Lower lobe of right lung (tissue), 2 donors: ENCODE data around the gene PEX14. TPM values are rescaled to one million over a fixed set of nuclear protein-coding genes. Genes with fewer than 3 reads are reported as not detected.

Source experiments
- ATAC-seq, 2 donors: fragments of 200-7000 bp; cut with Tn5 transposase; one replicate each; pipeline ENCODE4 v1.9.1; 2020 to 2022; ENCODE audit warnings: mild to moderate bottlenecking in 2 of 2, moderate library complexity in 2 of 2
- DNase-seq: peaks from one replicate; pipeline ENCODE4 v3.0.0-alpha.2; 2020
- H3K27ac ChIP-seq: fragments of 200-600 bp; one replicate; pipeline ENCODE4 v1.8.0; 2022
- H3K27me3 ChIP-seq: fragments of 200-600 bp; one replicate; pipeline ENCODE4 v1.8.0; 2022; ENCODE audit warnings: low read depth
- H3K36me3 ChIP-seq: fragments of 200-600 bp; one replicate; pipeline ENCODE4 v1.8.0; 2022; ENCODE audit warnings: mild to moderate bottlenecking
- H3K4me1 ChIP-seq: fragments of 200-600 bp; one replicate; pipeline ENCODE4 v1.8.0; 2022
- H3K4me3 ChIP-seq: fragments of 200-600 bp; one replicate; pipeline ENCODE4 v1.8.0; 2022; ENCODE audit warnings: mild to moderate bottlenecking
- H3K9me3 ChIP-seq: fragments of 200-600 bp; one replicate; pipeline ENCODE4 v1.8.0; 2022
- CTCF ChIP-seq: fragments of 200-600 bp; IDR thresholded peaks from one replicate; pipeline ENCODE4 v1.8.0; 2022; ENCODE audit warnings: antibody characterized with exemption, mild to moderate bottlenecking
- intact Hi-C: fragments of 100-400 bp; cut with DNase I; formaldehyde crosslinking; loops from one replicate; pipeline ENCODE4 v1.11.0; 2022
- total RNA-seq: library from RNA; stranded (reverse); fragmentation: NEBNext Ultra II Directional; extraction: Animal tissue kit (Norgen Biotek cat#: 25700); gene quantifications from one replicate; pipeline ENCODE4 v1.2.1, GENCODE V29; 2021
- donor health status: DM: no; HTN: yes; CAD: no; lungs with severe emphysema.

Gene PEX14
- total RNA-seq, 1 donor from 2014 or later, result 27.9 TPM

- Histone ChIP-seq H3K9me3 (no peaks in the 10 kb centered on the region), H3K4me1 (peaks cover 17% of the 10 kb centered on the region), H3K4me3 (peak within 1 kb of the TSS; percentile 87), H3K36me3 (no peaks in the 10 kb centered on the region), H3K27me3 (no peaks in the 10 kb centered on the region), H3K27ac (peak within 1 kb of the TSS; percentile 70)
- TF ChIP-seq CTCF, result peak; percentile 96
- intact Hi-C loops, result no loop called here
- DNase-seq (peak; percentile 93), ATAC-seq (peak; percentile 97)
Observed at GRCh38 chr1:10430216-10431069, 44.3 kb upstream of the PEX14 start, which contains the start of gene CENPS. TSS of gene CENPS (plus strand) at chr1:10430433. CDS start at chr1:10430518, 85 bp downstream.

- ATAC-seq, result no peak
- Histone ChIP-seq H3K27me3 (no peaks in the 10 kb centered on the region), H3K4me3 (peak overlapping the region; percentile 87), H3K27ac (peak overlapping the region; percentile 70), H3K4me1 (peaks cover 17% of the 10 kb centered on the region), H3K9me3 (no peaks in the 10 kb centered on the region), H3K36me3 (no peaks in the 10 kb centered on the region)
- TF ChIP-seq CTCF, result no peak
- DNase-seq, result no peak
- intact Hi-C loops, result no loop called here
Observed at GRCh38 chr1:10431070-10431730, 43.5 kb upstream of the PEX14 start.

- H3K9me3 ChIP-seq, result no peaks in the 10 kb centered on the region
- ATAC-seq (no peak), DNase-seq (no peak)
- no peak overlapping the region for H3K4me3 ChIP-seq
- peaks cover 17% of the 10 kb centered on the region for H3K4me1 ChIP-seq
- H3K36me3 ChIP-seq, result no peaks in the 10 kb centered on the region
- no peak for TF ChIP-seq CTCF
- no peaks in the 10 kb centered on the region for H3K27me3 ChIP-seq
- H3K27ac ChIP-seq, result no peak overlapping the region
- intact Hi-C loops, result no loop called here
Observed at GRCh38 chr1:10432910-10433700, 41.6 kb upstream of the PEX14 start.

GRCh38 chr1:10433790-10434189 is 41.0 kb upstream of the PEX14 start:
- ATAC-seq (no peak), DNase-seq (no peak)
- intact Hi-C loops, result no loop called here
- Histone ChIP-seq H3K27me3 (no peaks in the 10 kb centered on the region), H3K9me3 (no peaks in the 10 kb centered on the region), H3K36me3 (no peaks in the 10 kb centered on the region), H3K27ac (no peak overlapping the region), H3K4me3 (no peak overlapping the region), H3K4me1 (peaks cover 17% of the 10 kb centered on the region)
- TF ChIP-seq CTCF, result no peak

- no peak for TF ChIP-seq CTCF
- intact Hi-C loops, result no loop called here
- ATAC-seq (no peak), DNase-seq (no peak)
- H3K4me3 ChIP-seq, result no peak overlapping the region
- no peaks in the 10 kb centered on the region for H3K27me3 ChIP-seq
- H3K27ac ChIP-seq, result no peak overlapping the region
- H3K36me3 ChIP-seq, result no peaks in the 10 kb centered on the region
- no peaks in the 10 kb centered on the region for H3K9me3 ChIP-seq
- H3K4me1 ChIP-seq, result peaks cover 15% of the 10 kb centered on the region
Observed at GRCh38 chr1:10434590-10434989, 40.2 kb upstream of the PEX14 start.
